Urothelium cell line (cell line): ENCODE data around the gene PPP4R4.

Experiments used
- DNase-seq: peaks from one replicate; pipeline ENCODE4 v3.0.0; 2011; ENCODE audit warnings: low spot score, mixed read lengths
- FAIRE-seq: peaks from 2 replicates; lab custom pipeline; 2011; peaks lifted over from hg19 to GRCh38; lab: Jason Lieb, UNC

Gene PPP4R4, protein sequence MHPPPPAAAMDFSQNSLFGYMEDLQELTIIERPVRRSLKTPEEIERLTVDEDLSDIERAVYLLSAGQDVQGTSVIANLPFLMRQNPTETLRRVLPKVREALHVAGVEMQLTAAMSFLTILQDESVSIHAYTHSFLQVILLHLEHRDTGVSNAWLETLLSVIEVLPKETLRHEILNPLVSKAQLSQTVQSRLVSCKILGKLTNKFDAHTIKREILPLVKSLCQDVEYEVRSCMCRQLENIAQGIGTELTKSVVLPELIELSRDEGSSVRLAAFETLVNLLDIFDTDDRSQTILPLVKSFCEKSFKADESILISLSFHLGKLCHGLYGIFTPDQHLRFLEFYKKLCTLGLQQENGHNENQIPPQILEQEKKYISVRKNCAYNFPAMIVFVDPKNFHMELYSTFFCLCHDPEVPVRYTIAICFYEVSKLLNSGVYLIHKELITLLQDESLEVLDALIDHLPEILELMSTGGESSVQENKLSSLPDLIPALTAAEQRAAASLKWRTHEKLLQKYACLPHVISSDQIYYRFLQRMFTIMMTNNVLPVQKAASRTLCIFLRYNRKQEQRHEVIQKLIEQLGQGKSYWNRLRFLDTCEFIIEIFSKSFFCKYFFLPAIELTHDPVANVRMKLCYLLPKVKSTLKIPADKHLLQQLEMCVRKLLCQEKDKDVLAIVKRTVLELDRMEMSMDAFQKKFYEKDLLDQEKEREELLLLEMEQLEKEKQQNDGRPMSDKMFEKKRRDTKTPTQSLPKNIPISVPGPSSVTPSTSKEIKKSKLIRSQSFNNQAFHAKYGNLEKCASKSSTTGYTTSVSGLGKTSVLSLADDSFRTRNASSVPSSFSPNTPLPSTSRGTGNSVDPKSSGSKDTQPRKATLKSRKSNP

GRCh38 chr14:94173885-94174603 is at the start of gene PPP4R4:
Gene PPP4R4, plus strand, starts transcription at chr14:94174322. Its CDS starts 144 bp downstream, at chr14:94174466.
- FAIRE-seq (no peak), DNase-seq (peak; percentile 93)

GRCh38 chr14:94124582-94125377 is 49.3 kb upstream of the PPP4R4 start:
- no peak for FAIRE-seq
- DNase-seq: no peak

DNA sequence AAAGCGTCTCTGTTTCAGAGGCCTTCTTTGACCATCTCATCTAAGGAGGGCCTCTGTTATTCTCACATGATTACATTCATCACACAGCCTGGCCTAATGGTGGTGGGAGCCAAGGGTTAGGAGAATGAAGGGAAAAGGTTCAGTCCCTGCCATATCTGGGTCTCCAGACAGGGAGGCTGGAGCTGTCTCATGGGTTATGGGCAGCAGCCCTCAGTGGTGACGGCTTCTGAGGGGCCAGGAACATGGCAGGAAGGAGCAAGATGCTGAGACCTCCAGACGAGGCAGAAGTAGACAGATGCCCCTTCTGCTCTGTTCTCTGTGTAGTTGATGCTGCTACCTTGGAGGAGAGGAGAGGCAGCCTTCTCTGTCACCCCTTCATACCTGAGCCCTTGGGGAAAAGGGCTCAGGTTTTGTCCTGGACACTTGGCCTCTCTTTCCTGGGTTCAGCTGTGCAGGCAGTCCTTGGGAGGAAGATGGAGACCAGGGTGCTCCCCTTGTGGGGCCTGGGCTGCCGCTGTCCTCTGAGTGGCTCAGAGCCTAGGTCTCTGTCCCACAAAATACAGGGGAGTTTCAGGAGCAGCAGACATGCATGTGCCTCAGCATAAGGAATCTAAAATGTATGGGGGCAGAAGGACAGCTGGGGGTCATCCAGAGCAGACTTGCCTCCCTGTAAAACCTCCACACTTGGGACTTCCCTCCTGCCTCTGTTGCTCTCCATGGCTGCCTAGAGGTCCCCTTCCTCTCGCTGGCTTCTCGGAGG is 48.3 kb upstream of the PPP4R4 start:
- no peak for DNase-seq

GRCh38 chr14:94126419-94126677 is 47.8 kb upstream of the PPP4R4 start:
- DNase-seq: no peak
- no peak for FAIRE-seq

More for the DNA sequence above, 48.3 kb upstream of the PPP4R4 start:
- no peak for FAIRE-seq

DNA sequence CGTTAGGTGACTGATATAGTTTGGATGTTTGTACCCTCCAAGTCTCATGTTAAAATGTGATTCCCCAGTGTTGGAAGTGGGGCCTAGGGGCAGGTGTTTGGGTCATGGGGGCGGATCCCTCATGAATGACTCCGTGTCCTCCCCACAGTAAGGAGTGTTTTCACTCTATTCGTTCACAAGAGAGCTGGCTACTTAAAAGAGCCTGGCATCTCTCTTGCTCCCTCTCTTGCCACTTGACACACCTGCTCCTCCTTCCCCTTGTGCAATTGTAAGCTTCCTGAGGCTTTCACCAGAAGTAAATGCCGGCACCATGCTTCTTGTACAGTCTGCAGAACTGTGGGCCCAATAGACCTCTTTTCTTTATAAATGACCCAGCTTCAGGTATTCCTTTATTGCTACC is 47.3 kb upstream of the PPP4R4 start:
- no peak for DNase-seq
- no peak for FAIRE-seq

DNA sequence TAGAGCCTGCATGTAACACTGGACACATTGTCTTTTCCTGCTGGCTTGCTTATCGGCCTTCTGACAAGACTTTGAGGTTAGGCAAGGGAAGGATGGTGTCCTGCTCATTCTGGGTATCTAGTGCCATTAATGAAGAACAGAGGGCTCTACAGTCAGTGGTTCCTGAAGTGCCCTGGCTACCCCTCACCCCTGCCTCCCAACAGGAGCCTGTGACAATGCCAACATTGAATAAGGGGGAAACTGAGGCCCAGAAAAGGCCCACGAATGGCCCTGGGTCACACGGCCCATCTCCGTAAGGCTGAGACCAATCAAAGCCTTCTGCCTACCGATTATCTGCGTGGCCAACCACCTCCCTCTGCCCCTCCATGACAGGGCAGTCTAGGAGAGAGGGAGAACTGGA is 46.8 kb upstream of the PPP4R4 start:
- DNase-seq (no peak), FAIRE-seq (no peak)

- DNase-seq: no peak
- FAIRE-seq: no peak
These were observed 45.8 kb upstream of the PPP4R4 start for GRCh38 chr14:94128216-94128839.

GRCh38 chr14:94129111-94129757 is 44.9 kb upstream of the PPP4R4 start, which contains the start of gene IFI27L2:
Gene IFI27L2, minus strand, starts transcription at chr14:94129604. Its CDS starts 40 bp downstream, at chr14:94129564.
- FAIRE-seq (no peak), DNase-seq (peak; percentile 88)

DNA sequence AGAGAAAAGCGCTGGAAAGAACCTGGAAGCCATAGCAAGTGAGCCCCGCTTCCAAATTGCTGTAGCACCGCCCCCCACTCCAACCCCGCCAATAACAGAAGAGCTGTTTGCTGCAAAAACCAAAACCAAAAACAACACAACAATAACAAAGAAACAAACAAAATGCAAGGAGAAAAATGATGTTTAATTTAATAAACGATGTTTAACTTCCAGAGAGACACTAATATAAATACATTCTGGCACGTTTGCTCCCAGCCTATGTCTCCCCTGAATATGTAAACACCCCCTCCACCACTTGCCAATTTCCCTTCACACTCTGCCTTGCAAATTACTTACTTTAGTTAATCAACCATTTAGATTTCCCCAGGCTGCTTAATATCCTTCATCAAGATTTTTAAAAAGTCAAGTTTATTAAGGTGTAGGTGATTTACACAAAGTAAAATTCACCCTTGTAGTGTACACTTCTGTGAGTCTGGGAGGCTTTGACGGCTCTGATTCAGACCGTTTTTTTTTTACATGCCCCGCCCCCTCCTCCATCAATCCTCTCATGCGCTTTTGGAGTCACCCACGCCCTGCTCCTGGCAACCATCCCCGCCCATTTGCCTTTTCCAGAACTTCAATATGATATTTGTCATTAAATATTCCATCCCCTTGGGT is 44.2 kb upstream of the PPP4R4 start:
- no peak for FAIRE-seq
- DNase-seq: peak; percentile 47

GRCh38 chr14:94132285-94132887 is 41.7 kb upstream of the PPP4R4 start:
- no peak for FAIRE-seq
- DNase-seq: peak; percentile 34

- no peak for FAIRE-seq
- no peak for DNase-seq
These were observed 38.6 kb upstream of the PPP4R4 start for GRCh38 chr14:94135476-94135875.

GRCh38 chr14:94136575-94137331 is 37.4 kb upstream of the PPP4R4 start:
- peak; percentile 66 for DNase-seq
- no peak for FAIRE-seq

GRCh38 chr14:94138251-94138650 is 35.9 kb upstream of the PPP4R4 start:
- FAIRE-seq (no peak), DNase-seq (no peak)

DNA sequence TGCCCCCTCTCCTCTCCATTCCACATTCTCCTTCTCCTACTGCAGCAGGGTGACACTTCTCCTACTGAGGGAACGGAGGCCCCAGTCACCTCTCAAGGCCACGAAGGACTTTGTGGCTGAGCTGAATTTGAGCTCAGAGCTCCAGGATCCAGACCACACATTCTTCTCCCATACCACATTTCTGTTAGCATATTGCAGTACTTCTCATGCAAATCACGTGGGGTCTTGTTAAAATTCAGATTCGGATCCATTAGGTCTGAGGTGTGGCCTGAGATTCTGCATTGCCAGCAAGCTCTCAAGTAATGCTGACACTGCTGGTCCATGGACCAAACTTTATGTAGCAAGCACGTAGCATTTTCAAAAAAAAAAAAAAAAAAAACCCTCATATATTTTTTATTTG is 35.1 kb upstream of the PPP4R4 start:
- no peak for DNase-seq
- FAIRE-seq: no peak

DNA sequence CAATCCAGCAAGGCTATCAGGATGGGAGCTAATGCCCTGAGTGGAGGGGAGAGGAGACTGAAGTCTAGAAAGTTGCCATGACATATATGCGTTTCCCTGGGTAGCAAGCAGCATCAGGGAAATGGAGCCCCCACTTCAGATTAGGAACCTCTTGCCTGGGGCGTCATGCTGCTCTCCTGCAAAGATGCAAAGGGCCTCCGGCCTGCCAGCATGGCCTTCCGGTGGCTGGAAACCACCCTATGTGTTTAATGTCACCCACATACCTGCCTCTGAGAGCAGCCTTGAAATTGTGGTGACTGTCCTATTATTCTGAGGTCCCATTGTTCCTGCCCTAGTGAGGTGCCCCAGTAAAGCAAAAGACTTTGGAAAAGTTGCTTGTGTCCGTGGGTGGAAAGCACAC is 34.7 kb upstream of the PPP4R4 start:
- FAIRE-seq (no peak), DNase-seq (no peak)

- FAIRE-seq: no peak
- no peak for DNase-seq
These were observed 31.9 kb upstream of the PPP4R4 start for GRCh38 chr14:94142247-94142646.

GRCh38 chr14:94142836-94143235 is 31.3 kb upstream of the PPP4R4 start:
- FAIRE-seq (no peak), DNase-seq (no peak)
